GM12801 (cell line): Measurements from ENCODE around the gene ESR1.

Source experiments
- CTCF ChIP-seq: IDR thresholded peaks from one replicate; pipeline ENCODE4 v1.5.1; 2011; ENCODE audit warnings: control low read depth; ENCODE audit not compliant: insufficient read length; ENCODE audit errors: extremely low read depth

The ESR1 gene

GRCh38 chr6:151877458-151877857, 70.0 kb downstream of the ESR1 start:
- no peak for TF ChIP-seq CTCF

GRCh38 chr6:151881231-151881630, 73.7 kb downstream of the ESR1 start:
- no peak for TF ChIP-seq CTCF

- TF ChIP-seq CTCF = no peak
Measured at GRCh38 chr6:151882206-151882605, 74.7 kb downstream of the ESR1 start.

- TF ChIP-seq CTCF = no peak
Measured at GRCh38 chr6:151885234-151885633, 77.8 kb downstream of the ESR1 start.

- TF ChIP-seq CTCF = no peak
Measured at GRCh38 chr6:151891524-151891923, 84.0 kb downstream of the ESR1 start.

- no peak for TF ChIP-seq CTCF
Measured at GRCh38 chr6:151900256-151900655, 92.8 kb downstream of the ESR1 start.

- no peak for TF ChIP-seq CTCF
Measured at GRCh38 chr6:151901009-151901411, 93.5 kb downstream of the ESR1 start.

- TF ChIP-seq CTCF = no peak
Measured at GRCh38 chr6:151904631-151905030, 97.1 kb downstream of the ESR1 start.
